NCI-H82 treated with DMSO at 0.1 percent for 48 hours (cell line): Measurements from ENCODE around the gene GLIPR1L2.

Experiments
- DNase-seq: peaks from one replicate; lab custom pipeline; 2025; ENCODE audit not compliant: unreplicated experiment; lab: John Stamatoyannopoulos, UW

GLIPR1L2 gene

GRCh38 chr12:75476071-75476470, 85.2 kb downstream of the GLIPR1L2 start:
- DNase-seq, result no peak

GRCh38 chr12:75477137-75477536, 86.2 kb downstream of the GLIPR1L2 start:
- DNase-seq, result no peak

- DNase-seq, result no peak
Observed at GRCh38 chr12:75478116-75478794, 87.4 kb downstream of the GLIPR1L2 start.

GRCh38 chr12:75479963-75480461, 89.1 kb downstream of the GLIPR1L2 start:
- DNase-seq, result no peak

- DNase-seq, result no peak
Observed at GRCh38 chr12:75480469-75480949, 89.6 kb downstream of the GLIPR1L2 start, which contains the start of gene GLIPR1. TSS of gene GLIPR1 (plus strand) at chr12:75480755. CDS start at chr12:75480881, 126 bp downstream.

- no peak for DNase-seq
Observed at GRCh38 chr12:75481013-75481705, 90.3 kb downstream of the GLIPR1L2 start.

- DNase-seq, result no peak
Observed at GRCh38 chr12:75481774-75482173, 90.9 kb downstream of the GLIPR1L2 start.
